HG03135 (cell line): ENCODE data around the gene CCL21.
"Not testable (repeated sequence)": the region's sequence is repeated elsewhere in the genome, so short reads cannot be mapped to it uniquely, and the experiment has no call there.

Experiments used
- ATAC-seq: cut with Tn5 transposase; IDR thresholded peaks from one replicate; pipeline ENCODE4 v1.9.1; 2021; ENCODE audit warnings: mild to moderate bottlenecking, moderate library complexity; ENCODE audit not compliant: unreplicated experiment

Gene CCL21

GRCh38 chr9:34710023-34710422 lies at the start of gene CCL21:
Gene CCL21, minus strand, starts transcription at chr9:34710136. Its CDS starts 70 bp downstream, at chr9:34710066.
- no peak for ATAC-seq

- no peak for ATAC-seq
These were observed 49.6 kb upstream of the CCL21 start for GRCh38 chr9:34759432-34760134.

GRCh38 chr9:34750320-34750719 lies 40.4 kb upstream of the CCL21 start:
- ATAC-seq = not testable (repeated sequence)

GRCh38 chr9:34746526-34746925 lies 36.6 kb upstream of the CCL21 start:
- ATAC-seq = no peak

GRCh38 chr9:34744295-34745221 lies 34.6 kb upstream of the CCL21 start:
- no peak for ATAC-seq

GRCh38 chr9:34742710-34743109 lies 32.8 kb upstream of the CCL21 start:
- ATAC-seq = no peak

- ATAC-seq = no peak
These were observed 31.7 kb upstream of the CCL21 start for GRCh38 chr9:34741628-34742027.

GRCh38 chr9:34740176-34740575 lies 30.2 kb upstream of the CCL21 start:
- not testable (repeated sequence) for ATAC-seq

- ATAC-seq = no peak
These were observed 27.8 kb upstream of the CCL21 start for GRCh38 chr9:34737677-34738260.

GRCh38 chr9:34734720-34735119 lies 24.8 kb upstream of the CCL21 start:
- ATAC-seq = no peak

- ATAC-seq = no peak
These were observed 22.9 kb upstream of the CCL21 start for GRCh38 chr9:34732886-34733285.

- ATAC-seq = no peak
These were observed 22.5 kb upstream of the CCL21 start for GRCh38 chr9:34732478-34732877.

GRCh38 chr9:34723141-34723540 lies 13.2 kb upstream of the CCL21 start:
- no peak for ATAC-seq

GRCh38 chr9:34719769-34720025 lies 9.8 kb upstream of the CCL21 start:
- not testable (repeated sequence) for ATAC-seq

GRCh38 chr9:34719021-34719768 lies 9.3 kb upstream of the CCL21 start:
- ATAC-seq = no peak

- no peak for ATAC-seq
These were observed 8.2 kb upstream of the CCL21 start for GRCh38 chr9:34717996-34718614.

GRCh38 chr9:34716711-34717110 lies 6.8 kb upstream of the CCL21 start:
- no peak for ATAC-seq

GRCh38 chr9:34715639-34716215 lies 5.8 kb upstream of the CCL21 start:
- no peak for ATAC-seq

GRCh38 chr9:34714007-34714406 lies 4.1 kb upstream of the CCL21 start:
- ATAC-seq = no peak

GRCh38 chr9:34712140-34712539 lies 2.2 kb upstream of the CCL21 start:
- ATAC-seq = no peak
